Esophagus squamous epithelium (tissue), 5 donors: ENCODE measurements around the gene KL. TPM values are rescaled to one million over a fixed set of nuclear protein-coding genes. Genes with fewer than 3 reads are reported as not detected.

Experiments
- DNase-seq: peaks from one replicate; lab custom pipeline; 2025; lab: John Stamatoyannopoulos, UW
- H3K27ac ChIP-seq, 4 donors: fragments of 200-600 bp; sonication (generic); one replicate each; pipeline ENCODE4 v1.5.1; 2016 to 2019; ENCODE audit warnings: mild to moderate bottlenecking in 1 of 4
- H3K27me3 ChIP-seq, 4 donors: fragments of 200-600 bp; sonication (generic); 1 replicate in 3 of 4; 2 replicates in 1 of 4; pipeline versions ENCODE4 v1.5.1 to v1.6.0; 2017 to 2021; ENCODE audit warnings: antibody characterized with exemption in 1 of 4
- H3K36me3 ChIP-seq, 3 donors: fragments of 200-600 bp; sonication (generic); one replicate each; pipeline ENCODE4 v1.5.1; 2016 to 2019
- H3K4me1 ChIP-seq, 3 donors: fragments of 200-600 bp; sonication (generic); one replicate each; pipeline ENCODE4 v1.5.1; 2017 to 2019
- H3K4me3 ChIP-seq, 4 donors: fragments of 200-600 bp; sonication (generic); 1 replicate in 3 of 4; 2 replicates in 1 of 4; pipeline ENCODE4 v1.5.1; 2016 to 2019; ENCODE audit warnings: mild to moderate bottlenecking in 2 of 4, moderate library complexity in 1 of 4
- H3K9me3 ChIP-seq, 3 donors: fragments of 200-600 bp; sonication (generic); one replicate each; pipeline ENCODE4 v1.5.1; 2016 to 2019
- CTCF ChIP-seq, 6 experiments: fragments of 450-650 bp in 4 of 6; fragments of 200-600 bp in 2 of 6; sonication (generic) in 2 of 6; IDR thresholded peaks; one replicate each; pipeline ENCODE4 v1.5.1; 2016 to 2019; ENCODE audit warnings: antibody characterized with exemption in 6 of 6, mild to moderate bottlenecking in 4 of 6, moderate library complexity in 4 of 6
- POLR2A ChIP-seq, 4 donors: fragments of 450-650 bp; IDR thresholded peaks; one replicate each; pipeline ENCODE4 v1.6.1; 2017; ENCODE audit warnings: antibody characterized with exemption in 4 of 4, mild to moderate bottlenecking in 4 of 4, moderate library complexity in 3 of 4
- WGBS, 2 donors: methylation state at CpG; one replicate each; pipeline ENCODE4 v1.1.5; 2018; 5-methylcytosine and 5-hydroxymethylcytosine counted together
- intact Hi-C: fragments of 100-400 bp; cut with DNase I; formaldehyde crosslinking; loops from one replicate; pipeline ENCODE4 v1.15.0; 2022
- total RNA-seq, 4 donors: library from RNA; depleted of rRNA; stranded (reverse); fragments of >200 nt; gene quantifications; one replicate each; pipeline ENCODE4 v1.1.0, GENCODE V29; 2016
- donor health status: DM: yes; HTN: yes; CAD: no.

The KL gene
- total RNA-seq, 4 donors from 2014 or later = 0.11 to 1.1 (median 0.82) TPM

- no peak for DNase-seq
- TF ChIP-seq POLR2A (IDR thresholded peaks at IDR 0.05) (no peak), CTCF (IDR thresholded peaks at IDR 0.05) (no peak)
- no peaks in the 10 kb centered on the region for H3K4me1 ChIP-seq
- intact Hi-C loops = no loop called here
- no peak overlapping the region for H3K4me3 ChIP-seq
- no peaks in the 10 kb centered on the region for H3K9me3 ChIP-seq
- no peak overlapping the region for H3K27ac ChIP-seq
- no peaks in the 10 kb centered on the region for H3K36me3 ChIP-seq
- H3K27me3 ChIP-seq = no peaks in the 10 kb centered on the region
These were observed 17.8 kb downstream of the KL start for GRCh38 chr13:33033986-33034385.

- no peaks in the 10 kb centered on the region for H3K27me3 ChIP-seq
- H3K9me3 ChIP-seq = no peaks in the 10 kb centered on the region
- no peaks in the 10 kb centered on the region for H3K36me3 ChIP-seq
- intact Hi-C loops = no loop called here
- WGBS, 2 donors = 78 to 88% methylated on average over 5 of the region's 5 CpGs
- no peak overlapping the region for H3K4me3 ChIP-seq
- TF ChIP-seq POLR2A (IDR thresholded peaks at IDR 0.05) = no peak
- no peak for TF ChIP-seq CTCF (IDR thresholded peaks at IDR 0.05)
- no peak for DNase-seq
- peaks cover 0 to 4% (median 0%) of the 10 kb centered on the region in 3 donors for H3K4me1 ChIP-seq
- no peak overlapping the region for H3K27ac ChIP-seq
These were observed 18.8 kb downstream of the KL start for GRCh38 chr13:33034882-33035520.

GRCh38 chr13:33037673-33038072, 21.4 kb downstream of the KL start:
- peaks cover 0 to 8% (median 0%) of the 10 kb centered on the region in 3 donors for H3K4me1 ChIP-seq
- TF ChIP-seq CTCF (IDR thresholded peaks at IDR 0.05) (no peak), POLR2A (IDR thresholded peaks at IDR 0.05) (no peak)
- 65 to 77% methylated on average over 1 of the region's 1 CpG for WGBS, 2 donors
- no peaks in the 10 kb centered on the region for H3K27me3 ChIP-seq
- no peaks in the 10 kb centered on the region for H3K36me3 ChIP-seq
- no peak for DNase-seq
- H3K9me3 ChIP-seq = no peaks in the 10 kb centered on the region
- H3K27ac ChIP-seq = no peak overlapping the region
- intact Hi-C loops = no loop called here
- no peak overlapping the region for H3K4me3 ChIP-seq

- Histone ChIP-seq H3K36me3 (no peaks in the 10 kb centered on the region), H3K4me1 (peaks cover 0 to 8% (median 0%) of the 10 kb centered on the region in 3 donors), H3K9me3 (no peaks in the 10 kb centered on the region), H3K27me3 (no peaks in the 10 kb centered on the region), H3K4me3 (no peak overlapping the region), H3K27ac (peak overlapping the region in 2 of 4 donors; percentile 19 to 48)
- DNase-seq = no peak
- TF ChIP-seq CTCF (IDR thresholded peaks at IDR 0.05) (no peak), POLR2A (IDR thresholded peaks at IDR 0.05) (no peak)
- intact Hi-C loops = no loop called here
- 20 to 33% methylated on average over 2 of the region's 2 CpGs for WGBS, 2 donors
These were observed 23.9 kb downstream of the KL start for GRCh38 chr13:33040090-33040489.

GRCh38 chr13:33045851-33046592, 29.8 kb downstream of the KL start:
- Histone ChIP-seq H3K27ac (no peak overlapping the region), H3K4me1 (no peaks in the 10 kb centered on the region), H3K9me3 (no peaks in the 10 kb centered on the region), H3K4me3 (no peak overlapping the region), H3K36me3 (no peaks in the 10 kb centered on the region), H3K27me3 (no peaks in the 10 kb centered on the region)
- intact Hi-C loops = no loop called here
- no peak for DNase-seq
- no peak for TF ChIP-seq CTCF (IDR thresholded peaks at IDR 0.05)
- TF ChIP-seq POLR2A (IDR thresholded peaks at IDR 0.05) = no peak
- WGBS, 2 donors = 62 to 79% methylated on average over 4 of the region's 4 CpGs
